Thyroid gland (tissue), 4 donors: ENCODE data around the gene CHPF. TPM values are rescaled to one million over a fixed set of nuclear protein-coding genes. Genes with fewer than 3 reads are reported as not detected.
A peak's percentile ranks its signal among the peaks of the same experiment; 100 is the strongest.

Experiments
- DNase-seq, 2 donors: peaks; one replicate each; pipeline ENCODE4 v3.0.0-alpha.2; 2019
- H3K27ac ChIP-seq, 3 donors: fragments of 200-600 bp; sonication (generic); 1 replicate in 2 of 3; 2 replicates in 1 of 3; pipeline ENCODE4 v1.5.1; 2016 to 2019; ENCODE audit warnings: mild to moderate bottlenecking in 1 of 3, moderate library complexity in 1 of 3
- H3K27me3 ChIP-seq: fragments of 200-600 bp; sonication (generic); one replicate; pipeline ENCODE4 v1.5.1; 2019
- H3K36me3 ChIP-seq, 2 donors: fragments of 200-600 bp; sonication (generic); one replicate each; pipeline ENCODE4 v1.5.1; 2016 to 2019
- H3K4me1 ChIP-seq, 2 donors: fragments of 200-600 bp; sonication (generic); one replicate each; pipeline ENCODE4 v1.5.1; 2017 to 2019
- H3K4me3 ChIP-seq, 3 donors: fragments of 200-600 bp; sonication (generic); replicated peaks in 1 of 3; 1 replicate in 2 of 3; 2 replicates in 1 of 3; pipeline ENCODE4 v1.5.1; 2016; ENCODE audit warnings: mild to moderate bottlenecking in 1 of 3
- H3K9me3 ChIP-seq: fragments of 200-600 bp; sonication (generic); one replicate; pipeline ENCODE4 v1.5.1; 2017
- CTCF ChIP-seq, 6 experiments: fragments of 200-600 bp in 3 of 6; fragments of 450-650 bp in 3 of 6; sonication (generic) in 3 of 6; IDR thresholded peaks; one replicate each; pipeline ENCODE4 v1.5.1; 2016 to 2019; ENCODE audit warnings: antibody characterized with exemption in 6 of 6, mild to moderate bottlenecking in 2 of 6, inconsistent platforms in 1 of 6, moderate library complexity in 1 of 6
- POLR2A ChIP-seq, 2 donors: fragments of 450-650 bp; IDR thresholded peaks; one replicate each; pipeline ENCODE4 v1.6.1; 2017; ENCODE audit warnings: antibody characterized with exemption in 2 of 2, mild to moderate bottlenecking in 2 of 2, moderate library complexity in 1 of 2
- WGBS, 2 donors: methylation state at CpG; one replicate each; pipeline ENCODE4 v1.1.5; 2017; 5-methylcytosine and 5-hydroxymethylcytosine counted together
- intact Hi-C: fragments of 100-400 bp; cut with DNase I; formaldehyde crosslinking; loops from one replicate; pipeline ENCODE4 v1.15.1; 2023
- total RNA-seq, 4 donors: library from RNA; depleted of rRNA; stranded (reverse); fragments of >200 nt; gene quantifications; one replicate each; pipeline ENCODE4 v1.2.3, GENCODE V29; 2016

Gene CHPF
- total RNA-seq, 4 donors from 2014 or later, result 57.2 to 194 (median 141) TPM

DNA sequence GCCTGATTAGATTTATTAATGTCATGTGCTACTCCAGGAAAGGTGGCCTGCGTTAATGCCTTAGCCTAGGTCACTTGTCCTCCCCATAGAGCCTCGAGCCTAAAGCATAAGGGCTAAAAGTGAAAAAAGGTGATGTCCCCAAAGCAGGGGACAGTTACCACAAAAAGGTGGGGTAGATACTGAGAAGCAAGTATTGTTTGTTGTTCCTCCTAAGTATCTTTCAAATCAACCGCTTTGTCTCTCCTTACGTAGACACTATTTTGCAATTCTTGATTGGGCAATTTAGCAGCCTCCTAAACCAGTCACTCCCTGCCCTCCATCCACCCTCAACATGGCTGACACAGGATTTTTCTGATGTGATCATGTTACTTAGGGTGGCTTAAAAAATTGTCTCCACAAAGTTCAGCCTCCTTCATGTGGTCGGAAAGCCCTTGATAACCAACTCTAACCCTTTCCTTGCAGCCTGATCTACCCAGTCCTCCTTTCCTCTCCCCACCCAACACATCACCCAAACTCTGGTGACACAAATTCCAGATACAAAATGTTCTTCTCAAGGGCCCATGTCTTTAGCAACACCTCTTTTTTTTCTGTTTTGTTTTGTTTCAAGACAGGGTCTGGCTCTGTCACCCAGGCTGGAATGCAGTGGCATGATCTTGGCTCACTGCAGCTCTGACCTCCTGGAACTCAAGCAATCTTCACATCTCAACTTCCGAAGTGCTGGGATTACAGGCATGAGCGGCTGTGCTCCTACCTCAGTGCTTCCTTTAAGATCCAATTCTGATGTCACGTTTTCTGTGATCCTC lies 35.4 kb upstream of the CHPF start:
- WGBS, 2 donors, result 56 to 62% methylated on average over 8 of the region's 8 CpGs
- no peaks in the 10 kb centered on the region for H3K9me3 ChIP-seq
- intact Hi-C loops, result no loop called here

GRCh38 chr2:219576505-219577388 lies 33.1 kb upstream of the CHPF start:
- intact Hi-C loops, result no loop called here
- H3K4me3 ChIP-seq, result no peak overlapping the region
- H3K4me1 ChIP-seq, result peaks cover 56 to 62% of the 10 kb centered on the region in 2 donors
- peak overlapping the region; percentile 86 to 93 (median 88) for H3K27ac ChIP-seq
- TF ChIP-seq POLR2A (IDR thresholded peaks at IDR 0.05), result peak in 1 of 2 donors; percentile 53
- TF ChIP-seq CTCF (IDR thresholded peaks at IDR 0.05), result no peak
- DNase-seq, result peak; percentile 98
- H3K36me3 ChIP-seq, result no peaks in the 10 kb centered on the region
- WGBS, 2 donors, result 11 to 33% methylated on average over 14 to 15 of the region's 15 CpGs
- H3K27me3 ChIP-seq, result no peaks in the 10 kb centered on the region
- no peaks in the 10 kb centered on the region for H3K9me3 ChIP-seq

More for the DNA sequence above, 35.4 kb upstream of the CHPF start:
- Histone ChIP-seq H3K27ac (peak overlapping the region; percentile 86 to 93 (median 88)), H3K4me3 (no peak overlapping the region), H3K27me3 (no peaks in the 10 kb centered on the region), H3K36me3 (no peaks in the 10 kb centered on the region), H3K4me1 (peaks cover 52% of the 10 kb centered on the region in 2 donors)
- peak; percentile 77 to 78 for DNase-seq
- TF ChIP-seq POLR2A (IDR thresholded peaks at IDR 0.05) (peak in 1 of 2 donors; percentile 36), CTCF (IDR thresholded peaks at IDR 0.05) (no peak)

- Histone ChIP-seq H3K27me3 (no peaks in the 10 kb centered on the region), H3K9me3 (no peaks in the 10 kb centered on the region), H3K4me3 (no peak overlapping the region), H3K4me1 (peaks cover 56 to 66% of the 10 kb centered on the region in 2 donors), H3K36me3 (no peaks in the 10 kb centered on the region), H3K27ac (peak overlapping the region; percentile 83 to 87 (median 86))
- intact Hi-C loops, result no loop called here
- peak in 1 of 2 donors; percentile 44 for DNase-seq
- TF ChIP-seq CTCF (IDR thresholded peaks at IDR 0.05), result no peak
- no peak for TF ChIP-seq POLR2A (IDR thresholded peaks at IDR 0.05)
- 69 to 77% methylated on average over 5 to 6 of the region's 6 CpGs for WGBS, 2 donors
These were observed 32.2 kb upstream of the CHPF start for GRCh38 chr2:219575566-219576504.

- Histone ChIP-seq H3K4me1 (peaks cover 56 to 71% of the 10 kb centered on the region in 2 donors), H3K27ac (peak overlapping the region; percentile 83 to 87 (median 86)), H3K9me3 (no peaks in the 10 kb centered on the region), H3K4me3 (no peak overlapping the region), H3K27me3 (no peaks in the 10 kb centered on the region), H3K36me3 (no peaks in the 10 kb centered on the region)
- DNase-seq, result peak; percentile 88 to 89
- intact Hi-C loops, result no loop called here
- 54 to 78% methylated on average over 14 to 19 of the region's 22 CpGs for WGBS, 2 donors
- TF ChIP-seq POLR2A (IDR thresholded peaks at IDR 0.05) (peak in 1 of 2 donors; percentile 64), CTCF (IDR thresholded peaks at IDR 0.05) (no peak)
These were observed 31.1 kb upstream of the CHPF start for GRCh38 chr2:219574484-219575311.
